Measurements from ENCODE around the gene GPNMB.
"Not testable (repeated sequence)": the region's sequence is repeated elsewhere in the genome, so short reads cannot be mapped to it uniquely, and the experiment has no call there.

Gene GPNMB

DNA sequence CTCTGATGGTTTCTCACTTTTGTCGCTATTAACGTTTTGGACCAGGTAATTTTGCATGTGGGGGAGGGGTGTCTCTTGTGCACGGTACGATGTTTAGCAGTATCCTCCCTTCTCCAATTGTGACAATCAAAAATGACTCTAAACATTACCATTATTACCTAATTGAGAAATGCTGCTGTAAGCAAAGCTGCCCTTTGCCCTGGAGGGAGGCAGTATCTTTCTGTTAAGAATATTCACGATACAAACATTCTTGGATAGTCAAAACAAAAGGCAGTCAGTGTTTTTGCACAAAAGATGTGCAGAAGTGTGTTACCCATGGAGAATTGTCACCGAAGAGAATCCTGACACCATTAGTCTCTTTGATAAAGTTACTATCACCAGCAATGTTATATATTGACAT, 62.2 kb downstream of the GPNMB start:
- no peak for DNase-seq

DNA sequence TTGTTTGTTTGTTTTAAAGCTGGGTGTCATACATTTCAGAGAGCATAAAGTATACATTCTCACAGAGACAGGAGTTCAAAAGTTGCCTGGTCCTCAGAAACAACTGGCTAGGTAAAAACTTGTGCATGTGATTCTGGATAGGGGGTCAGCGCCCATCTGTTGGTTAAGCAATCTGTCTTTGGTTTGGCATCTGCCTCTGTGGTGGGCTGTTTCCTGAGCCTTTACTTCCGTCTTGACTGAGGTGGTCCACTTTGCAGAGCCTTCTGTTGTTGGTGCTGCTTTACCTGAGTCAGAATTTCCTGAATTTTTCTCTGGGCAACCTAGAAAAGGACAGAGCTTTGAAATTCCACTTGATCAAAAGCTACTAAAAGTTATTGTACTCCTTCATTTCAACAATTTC, 65.6 kb downstream of the GPNMB start:
- not testable (repeated sequence) for DNase-seq

DNA sequence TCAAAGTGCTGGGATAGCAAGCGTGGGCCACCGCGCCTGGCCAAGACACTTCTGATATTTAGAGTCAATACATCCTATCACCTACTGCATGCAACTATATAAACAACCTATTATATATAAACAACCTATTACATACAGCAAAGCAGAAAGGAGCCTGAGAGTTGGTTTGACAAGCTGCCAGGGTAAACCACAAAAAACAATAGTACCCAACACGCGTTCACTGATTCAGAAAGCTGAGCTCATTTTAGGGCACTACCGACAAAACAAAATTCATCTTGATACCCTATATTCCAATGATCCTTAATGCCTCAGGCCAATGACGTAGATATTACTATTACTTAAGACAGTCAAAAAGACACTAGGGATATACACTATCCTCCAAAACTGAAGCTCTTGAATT, 68.8 kb downstream of the GPNMB start:
- DNase-seq = no peak

All from activated CD4-positive, alpha-beta T cell treated with anti-CD3 and anti-CD28 coated beads, Interleukin-2, Interleukin-6, amounts not matched to agents 100 ng/mL and 50 ng/mL, durations not matched to agents 16 hours and 8 hours (primary cell).